T-helper 1 cell treated with Interleukin-12 subunit alpha and Interleukin-12 subunit beta and Interleukin-4 antibody, amounts not matched to agents 30 μg/mL and 1 μg/mL, for 36 hours (primary cell): ENCODE measurements around the gene ARSK.
"Not testable (repeated sequence)": the region's sequence is repeated elsewhere in the genome, so short reads cannot be mapped to it uniquely, and the experiment has no call there.

Source experiments
- H3K27ac Mint-ChIP-seq: one replicate; pipeline ENCODE4 v1.8.0; 2021; ENCODE audit warnings: mild to moderate bottlenecking, mixed read lengths
- H3K27me3 Mint-ChIP-seq: one replicate; pipeline ENCODE4 v1.8.0; 2021; ENCODE audit warnings: low read depth, mixed read lengths
- H3K36me3 Mint-ChIP-seq: one replicate; pipeline ENCODE4 v1.8.0; 2021; ENCODE audit warnings: low read depth, mixed read lengths
- H3K4me1 Mint-ChIP-seq: one replicate; pipeline ENCODE4 v1.8.0; 2021; ENCODE audit warnings: low read depth, mixed read lengths
- H3K4me3 Mint-ChIP-seq: one replicate; pipeline ENCODE4 v1.8.0; 2021; ENCODE audit warnings: mild to moderate bottlenecking, moderate library complexity, mixed read lengths
- H3K9me3 Mint-ChIP-seq: one replicate; pipeline ENCODE4 v1.8.0; 2021; ENCODE audit warnings: mixed read lengths

The ARSK gene

DNA sequence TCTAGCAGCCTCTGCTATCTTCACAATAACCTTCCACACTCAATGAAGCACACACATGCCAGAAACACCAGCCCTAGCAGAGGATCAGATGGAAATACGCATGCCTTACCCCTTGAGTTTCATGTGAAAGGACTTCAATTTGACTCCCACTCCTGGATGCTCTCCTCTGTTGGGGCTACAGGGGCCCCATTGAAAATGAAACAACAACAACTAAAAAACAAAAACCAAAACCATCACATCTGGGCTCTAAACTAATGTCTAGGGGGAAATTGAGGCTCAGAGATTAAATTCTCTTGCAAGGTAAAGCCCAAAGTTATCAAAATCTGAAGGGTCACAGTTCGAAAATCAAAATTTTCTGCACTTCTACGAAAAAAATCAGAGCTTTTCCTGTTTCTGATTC lies 83.7 kb downstream of the ARSK start:
- peaks cover 3% of the 10 kb centered on the region for H3K9me3 Mint-ChIP-seq
- H3K27me3 Mint-ChIP-seq, result peaks cover 37% of the 10 kb centered on the region
- H3K4me3 Mint-ChIP-seq, result no peak overlapping the region
- H3K36me3 Mint-ChIP-seq, result peaks cover 2% of the 10 kb centered on the region
- H3K4me1 Mint-ChIP-seq, result peaks cover 2% of the 10 kb centered on the region
- H3K27ac Mint-ChIP-seq, result no peak overlapping the region

DNA sequence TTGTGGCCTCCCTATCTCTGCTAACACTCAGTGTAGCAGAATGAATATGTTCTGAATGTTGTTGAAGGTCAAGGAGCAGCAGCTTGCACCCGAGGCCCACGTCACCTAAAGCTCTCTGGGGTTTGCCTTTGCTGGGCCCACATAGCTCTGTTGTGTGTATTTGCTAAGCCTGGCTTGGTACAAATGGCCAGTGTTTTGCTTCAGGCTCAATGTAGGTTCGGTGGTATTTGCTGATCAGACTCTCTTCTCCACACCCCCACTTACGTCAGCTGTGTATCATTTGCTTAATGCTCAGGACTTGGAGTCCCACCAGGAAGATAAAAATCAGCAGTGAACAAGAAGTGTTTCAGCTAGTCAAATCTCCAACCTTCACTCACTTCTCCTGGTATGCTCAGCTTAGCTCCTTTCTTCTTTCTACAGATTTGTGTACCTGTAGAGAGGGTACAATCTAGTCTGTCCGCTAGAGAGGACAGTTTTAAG lies 86.9 kb downstream of the ARSK start:
- H3K4me3 Mint-ChIP-seq, result no peak overlapping the region
- no peaks in the 10 kb centered on the region for H3K36me3 Mint-ChIP-seq
- peaks cover 16% of the 10 kb centered on the region for H3K4me1 Mint-ChIP-seq
- H3K27me3 Mint-ChIP-seq, result peaks cover 24% of the 10 kb centered on the region
- no peaks in the 10 kb centered on the region for H3K9me3 Mint-ChIP-seq
- no peak overlapping the region for H3K27ac Mint-ChIP-seq

DNA sequence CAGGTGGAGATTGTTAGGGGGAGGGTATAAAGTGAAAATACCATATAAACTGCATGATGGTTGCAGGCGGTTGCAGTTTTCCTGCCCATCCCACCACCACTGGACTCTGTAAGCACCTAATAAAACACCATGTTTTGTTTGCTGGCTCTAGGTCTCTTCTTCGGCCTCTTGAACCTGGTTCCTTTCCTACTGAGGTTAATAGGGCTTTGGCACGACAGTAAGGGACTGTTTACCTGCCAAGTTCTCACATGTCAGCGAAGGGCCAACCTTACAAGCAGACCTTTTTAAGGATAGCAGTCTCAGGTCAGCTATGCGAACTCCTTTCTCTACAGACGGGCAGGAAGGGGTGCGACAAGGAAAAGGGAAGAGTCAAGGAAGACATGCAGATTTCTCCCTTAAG lies 88.3 kb downstream of the ARSK start:
- Mint-ChIP-seq H3K27me3 (peaks cover 20% of the 10 kb centered on the region), H3K4me3 (no peak overlapping the region), H3K27ac (no peak overlapping the region), H3K36me3 (no peaks in the 10 kb centered on the region), H3K9me3 (no peaks in the 10 kb centered on the region), H3K4me1 (peaks cover 20% of the 10 kb centered on the region)

DNA sequence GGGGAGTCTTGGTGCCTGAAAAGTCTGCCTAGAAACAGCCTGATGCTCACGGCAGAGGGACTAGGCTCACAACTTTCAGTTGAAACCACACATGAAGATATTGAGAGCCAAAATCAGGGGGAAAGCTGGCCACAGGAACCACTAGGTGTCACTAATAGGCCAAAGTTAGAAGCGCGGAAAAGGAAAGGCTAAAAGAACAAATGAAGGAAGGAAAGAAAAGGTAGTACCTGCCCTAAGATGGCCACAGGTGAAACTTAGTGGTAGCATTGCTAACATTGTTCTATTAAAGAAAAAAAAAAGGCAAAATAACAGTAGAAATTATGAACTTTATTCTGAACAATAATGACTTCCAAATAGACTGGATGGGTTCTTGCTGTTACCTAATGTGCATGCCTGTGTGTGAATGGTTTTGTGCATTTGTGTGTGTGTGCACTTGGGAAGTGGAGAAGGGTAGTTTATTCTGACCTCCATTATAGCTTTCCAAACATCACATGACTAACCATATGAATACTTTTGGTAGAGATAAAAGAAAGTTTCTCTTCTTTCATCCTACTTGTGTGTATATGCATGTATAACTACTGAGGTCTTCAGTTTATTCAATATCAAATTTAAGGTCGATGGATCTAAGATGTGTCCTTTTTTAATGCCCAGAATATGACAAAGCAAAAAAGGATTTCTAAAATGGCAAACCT lies 89.6 kb downstream of the ARSK start:
- peaks cover 8% of the 10 kb centered on the region for H3K27me3 Mint-ChIP-seq
- H3K9me3 Mint-ChIP-seq, result no peaks in the 10 kb centered on the region
- H3K36me3 Mint-ChIP-seq, result no peaks in the 10 kb centered on the region
- H3K27ac Mint-ChIP-seq, result peak overlapping the region; percentile 10
- H3K4me3 Mint-ChIP-seq, result no peak overlapping the region
- H3K4me1 Mint-ChIP-seq, result peaks cover 18% of the 10 kb centered on the region

DNA sequence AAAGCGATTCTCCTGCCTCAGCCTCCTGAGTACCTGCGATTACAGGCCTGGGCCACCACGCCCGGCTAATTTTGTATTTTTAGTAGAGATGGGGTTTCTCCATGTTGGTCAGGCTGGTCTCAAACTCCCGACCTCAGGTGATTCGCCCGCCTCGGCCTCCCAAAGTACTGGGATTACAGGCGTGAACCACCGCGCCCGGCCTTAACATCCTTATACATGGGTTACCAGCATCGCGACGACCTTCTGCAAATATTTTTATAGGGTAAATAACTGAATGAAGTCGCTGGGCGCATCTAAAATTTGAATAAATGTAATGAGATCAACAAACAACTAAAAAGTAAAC lies 91.3 kb downstream of the ARSK start:
- H3K9me3 Mint-ChIP-seq, H3K36me3 Mint-ChIP-seq, H3K27me3 Mint-ChIP-seq: not testable (repeated sequence)
- Mint-ChIP-seq H3K4me1 (peaks cover 18% of the 10 kb centered on the region), H3K4me3 (peak overlapping the region; percentile 74), H3K27ac (peak overlapping the region; percentile 82)

- Mint-ChIP-seq H3K9me3 (no peaks in the 10 kb centered on the region), H3K27ac (peak within 1 kb of the TSS; percentile 82), H3K4me3 (peak within 1 kb of the TSS; percentile 74), H3K4me1 (peaks cover 18% of the 10 kb centered on the region), H3K27me3 (no peaks in the 10 kb centered on the region), H3K36me3 (no peaks in the 10 kb centered on the region)
Observed at GRCh38 chr5:95646569-95647431, 91.9 kb downstream of the ARSK start, which contains the start of gene RFESD. Gene RFESD (plus strand): TSS chr5:95646777. CDS start chr5:95652272, 5,495 bp downstream.

DNA sequence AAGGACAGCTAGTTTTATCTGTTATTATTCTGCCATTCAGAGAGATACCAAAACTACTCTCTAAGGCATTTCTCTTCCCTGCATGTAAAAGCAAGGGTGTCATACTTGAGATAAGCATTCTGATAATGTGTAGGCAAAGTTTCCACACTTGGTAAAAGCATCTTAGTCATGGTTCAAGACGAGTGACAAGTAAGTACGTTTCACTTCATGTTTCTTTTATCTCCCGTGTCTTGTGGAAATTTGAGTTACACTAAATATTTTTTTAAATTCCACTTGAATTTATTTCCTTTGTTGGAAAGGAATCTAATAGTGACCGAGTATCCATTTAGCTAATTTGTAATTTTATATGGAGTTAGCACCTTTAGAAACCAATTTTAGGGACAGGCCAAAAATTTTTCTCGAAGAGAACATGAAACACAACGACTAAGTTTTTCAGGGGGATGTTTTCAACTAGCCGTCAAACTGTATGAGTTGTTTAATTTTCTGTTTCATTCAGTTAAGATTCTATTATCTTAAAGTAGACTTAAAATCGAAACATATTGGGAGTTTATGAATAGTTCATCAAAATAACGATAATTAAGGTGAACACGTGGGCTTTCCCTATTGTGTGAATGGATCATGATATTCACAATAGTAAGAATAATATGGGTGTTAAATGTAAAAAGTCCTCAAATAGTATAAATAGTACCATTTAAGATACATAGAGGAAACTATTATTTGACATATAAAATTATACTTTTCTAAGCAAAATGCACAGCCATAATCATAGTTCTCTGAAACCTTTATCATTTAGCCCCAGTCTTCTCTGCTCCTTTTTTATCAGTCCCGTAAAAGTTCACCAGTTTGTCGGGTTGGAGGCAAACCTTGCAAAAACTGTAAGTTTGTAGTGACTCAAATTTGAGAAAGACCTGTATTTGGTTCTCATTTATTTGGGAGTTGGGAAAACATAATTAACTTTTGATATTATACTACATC lies 93.3 kb downstream of the ARSK start:
- Mint-ChIP-seq H3K36me3 (no peaks in the 10 kb centered on the region), H3K4me1 (peaks cover 18% of the 10 kb centered on the region), H3K9me3 (no peaks in the 10 kb centered on the region), H3K4me3 (peak overlapping the region; percentile 30), H3K27me3 (no peaks in the 10 kb centered on the region), H3K27ac (no peak overlapping the region)

GRCh38 chr5:95649274-95649673 lies 94.4 kb downstream of the ARSK start:
- no peaks in the 10 kb centered on the region for H3K27me3 Mint-ChIP-seq

GRCh38 chr5:95649842-95650620 lies 95.1 kb downstream of the ARSK start:
- H3K4me3 Mint-ChIP-seq, result no peak overlapping the region
- no peaks in the 10 kb centered on the region for H3K36me3 Mint-ChIP-seq
- H3K27ac Mint-ChIP-seq, result no peak overlapping the region
- no peaks in the 10 kb centered on the region for H3K9me3 Mint-ChIP-seq
- peaks cover 13% of the 10 kb centered on the region for H3K4me1 Mint-ChIP-seq
- H3K27me3 Mint-ChIP-seq, result no peaks in the 10 kb centered on the region

More at GRCh38 chr5:95649274-95649673, 94.4 kb downstream of the ARSK start:
- H3K36me3 Mint-ChIP-seq, result no peaks in the 10 kb centered on the region
- no peak overlapping the region for H3K27ac Mint-ChIP-seq
- H3K4me1 Mint-ChIP-seq, result peaks cover 14% of the 10 kb centered on the region
- no peaks in the 10 kb centered on the region for H3K9me3 Mint-ChIP-seq
- no peak overlapping the region for H3K4me3 Mint-ChIP-seq

- Mint-ChIP-seq H3K9me3 (no peaks in the 10 kb centered on the region), H3K4me3 (no peak overlapping the region), H3K27ac (no peak overlapping the region), H3K36me3 (no peaks in the 10 kb centered on the region), H3K27me3 (no peaks in the 10 kb centered on the region), H3K4me1 (peaks cover 2% of the 10 kb centered on the region)
Observed at GRCh38 chr5:95652849-95653248, 97.9 kb downstream of the ARSK start.

GRCh38 chr5:95654196-95654595 lies 99.3 kb downstream of the ARSK start:
- Mint-ChIP-seq H3K4me3 (no peak overlapping the region), H3K36me3 (no peaks in the 10 kb centered on the region), H3K4me1 (no peaks in the 10 kb centered on the region), H3K9me3 (no peaks in the 10 kb centered on the region), H3K27me3 (no peaks in the 10 kb centered on the region), H3K27ac (no peak overlapping the region)
